ENCODE results near the gene EARS2.
A peak's percentile ranks its signal among the peaks of the same experiment; 100 is the strongest.

The EARS2 gene

DNA sequence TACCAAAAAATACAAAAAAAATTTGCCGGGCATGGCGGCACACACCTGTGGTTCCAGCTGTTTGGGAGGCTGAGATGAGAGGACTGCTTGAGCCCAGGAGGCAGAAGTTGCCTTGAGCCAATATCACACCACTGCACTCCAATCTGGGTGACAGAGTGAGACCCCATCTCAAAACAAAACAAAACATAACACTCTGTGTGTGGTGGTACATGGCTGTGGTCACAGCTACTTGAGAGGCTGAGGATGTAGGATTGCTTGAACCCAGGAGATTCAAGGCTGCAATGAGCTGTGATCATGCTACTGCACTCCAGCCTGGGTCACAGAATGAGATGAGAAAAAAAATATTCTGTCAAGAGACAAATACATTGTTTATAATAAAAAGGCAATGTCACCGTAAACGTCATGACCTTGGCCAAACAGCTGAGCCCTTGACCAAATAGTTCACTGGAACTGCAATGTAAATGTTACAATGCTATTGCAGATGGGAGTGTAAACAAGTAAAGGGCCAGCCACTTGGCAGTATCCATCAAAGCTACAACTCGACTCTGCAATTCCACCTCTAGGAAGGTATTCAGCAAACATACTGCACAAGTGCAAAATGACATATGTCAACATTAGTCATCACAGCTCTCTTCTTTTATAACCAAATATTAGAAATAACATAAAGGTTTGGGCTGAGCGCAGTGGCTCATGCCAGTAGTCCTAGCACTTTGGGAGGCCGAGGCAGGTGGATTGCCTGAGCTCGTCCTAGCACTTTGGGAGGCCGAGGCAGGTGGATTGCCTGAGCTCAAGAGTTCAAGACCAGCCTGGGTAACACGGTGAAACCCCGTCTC lies 16.9 kb downstream of the EARS2 start:
- no peak for DNase-seq (ENCODE audit: low read depth)
- TF ChIP-seq CTCF (conservative IDR thresholded peaks at IDR 0.05; ENCODE audit: control insufficient read depth, insufficient read depth, low read depth, low read length) = no peak
- no peak overlapping the region for H3K4me3 ChIP-seq (ENCODE audit: control insufficient read depth, low read depth, low read length)

- DNase-seq (ENCODE audit: low read depth) = no peak
- TF ChIP-seq CTCF (conservative IDR thresholded peaks at IDR 0.05; ENCODE audit: control insufficient read depth, insufficient read depth, low read depth, low read length) = no peak
- no peak overlapping the region for H3K4me3 ChIP-seq (ENCODE audit: control insufficient read depth, low read depth, low read length)
These were observed 18.3 kb downstream of the EARS2 start for GRCh38 chr16:23538919-23539278.

DNA sequence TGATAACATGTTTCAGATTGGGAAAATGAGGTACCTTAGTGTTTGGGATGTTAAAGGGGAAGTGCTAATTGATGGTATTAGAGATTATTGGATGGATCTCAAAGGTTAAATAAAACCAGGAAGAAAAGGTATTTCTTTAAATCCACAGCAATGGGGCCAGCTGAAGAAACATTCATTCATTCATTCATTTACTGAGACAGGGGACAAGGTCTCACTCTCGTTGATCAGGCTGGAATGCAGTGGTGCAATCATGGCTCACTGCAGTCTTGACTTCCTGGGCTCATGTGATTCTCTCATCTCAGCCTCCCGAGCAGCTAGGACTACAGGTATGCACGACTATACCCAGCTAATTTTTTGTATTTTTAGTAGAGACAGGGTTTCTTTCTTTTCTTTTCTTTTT lies 19.8 kb downstream of the EARS2 start:
- TF ChIP-seq CTCF (conservative IDR thresholded peaks at IDR 0.05; ENCODE audit: control insufficient read depth, insufficient read depth, low read depth, low read length) = no peak
- no peak overlapping the region for H3K4me3 ChIP-seq (ENCODE audit: control insufficient read depth, low read depth, low read length)
- DNase-seq (ENCODE audit: low read depth) = no peak

DNA sequence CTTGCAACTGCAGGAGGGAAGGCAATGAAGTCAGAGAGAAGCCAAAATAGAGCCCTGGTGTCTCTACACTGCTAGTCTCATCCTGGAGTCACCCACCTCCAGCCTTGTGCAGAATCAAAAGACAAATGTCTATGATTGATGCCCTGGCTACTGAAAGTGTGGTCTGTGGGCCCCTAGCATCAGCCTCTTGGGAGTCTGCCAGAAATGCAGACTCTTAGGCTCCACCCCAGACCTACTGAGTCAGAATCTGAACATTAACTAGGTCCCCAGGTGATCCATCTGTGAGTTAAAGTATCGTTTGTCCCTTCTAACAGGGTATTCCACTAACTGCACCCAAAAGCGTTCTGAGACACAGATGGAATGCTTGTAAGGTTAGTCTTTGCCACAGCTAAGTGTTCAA lies 21.2 kb downstream of the EARS2 start:
- TF ChIP-seq CTCF (conservative IDR thresholded peaks at IDR 0.05; ENCODE audit: control insufficient read depth, insufficient read depth, low read depth, low read length) = no peak
- peak; percentile 14 for DNase-seq (ENCODE audit: low read depth)
- no peak overlapping the region for H3K4me3 ChIP-seq (ENCODE audit: control insufficient read depth, low read depth, low read length)

GRCh38 chr16:23534868-23535860 lies 22.0 kb downstream of the EARS2 start:
- H3K4me3 ChIP-seq (ENCODE audit: control insufficient read depth, low read depth, low read length) = no peak overlapping the region
- DNase-seq (ENCODE audit: low read depth) = no peak
- no peak for TF ChIP-seq CTCF (conservative IDR thresholded peaks at IDR 0.05; ENCODE audit: control insufficient read depth, insufficient read depth, low read depth, low read length)

DNA sequence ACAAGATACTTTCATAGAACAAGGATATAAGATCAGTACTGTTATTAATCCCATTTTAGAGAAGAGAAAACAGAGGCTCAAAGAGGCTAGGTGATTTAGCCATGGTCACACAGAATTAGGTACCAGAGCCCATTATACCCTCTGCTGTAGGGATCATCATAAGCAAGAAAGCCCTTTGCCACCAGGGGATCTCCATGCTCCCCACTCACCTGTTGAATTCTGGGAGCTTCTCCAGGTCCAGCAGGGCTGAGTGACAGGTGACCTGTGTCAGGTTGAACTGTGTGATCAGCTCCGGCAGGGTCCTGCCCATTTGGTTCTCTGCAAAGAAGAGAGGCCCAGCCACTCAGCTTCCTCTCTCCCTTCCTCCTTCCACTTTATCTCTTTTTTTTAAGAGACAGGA lies 24.7 kb downstream of the EARS2 start:
- H3K4me3 ChIP-seq (ENCODE audit: control insufficient read depth, low read depth, low read length) = no peak overlapping the region
- no peak for DNase-seq (ENCODE audit: low read depth)
- TF ChIP-seq CTCF (conservative IDR thresholded peaks at IDR 0.05; ENCODE audit: control insufficient read depth, insufficient read depth, low read depth, low read length) = no peak
